CD4-positive, alpha-beta T cell treated with Interleukin-17A for 4 hours (primary cell): ENCODE measurements around the gene ROBO4.

Experiments used
- DNase-seq: peaks from one replicate; pipeline ENCODE4 v3.0.0-alpha.2; 2020; ENCODE audit warnings: mixed read lengths

ROBO4 gene

GRCh38 chr11:124872280-124872679, 25.4 kb downstream of the ROBO4 start:
- no peak for DNase-seq

DNA sequence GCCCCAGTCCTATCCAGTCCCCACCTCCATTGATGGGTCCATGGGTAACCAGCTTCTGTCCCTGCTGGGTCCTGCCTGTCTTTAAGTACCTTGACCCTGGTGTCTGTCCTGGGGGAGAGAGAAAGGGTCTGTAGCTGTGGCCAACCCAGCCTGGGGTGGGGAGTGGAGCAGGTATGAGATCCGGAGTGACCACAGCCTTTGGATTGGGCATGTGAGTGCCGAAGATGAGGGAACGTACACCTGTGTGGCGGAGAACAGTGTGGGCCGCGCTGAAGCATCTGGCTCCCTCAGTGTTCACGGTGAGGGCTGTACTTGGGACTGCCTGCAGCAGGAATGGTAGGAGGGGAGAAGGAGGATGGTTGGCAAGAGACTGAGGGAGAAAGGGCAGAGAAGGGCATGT, 27.2 kb downstream of the ROBO4 start:
- no peak for DNase-seq

GRCh38 chr11:124869856-124870387, 27.7 kb downstream of the ROBO4 start:
- no peak for DNase-seq

- DNase-seq: no peak
Measured at GRCh38 chr11:124869331-124869730, 28.3 kb downstream of the ROBO4 start.

DNA sequence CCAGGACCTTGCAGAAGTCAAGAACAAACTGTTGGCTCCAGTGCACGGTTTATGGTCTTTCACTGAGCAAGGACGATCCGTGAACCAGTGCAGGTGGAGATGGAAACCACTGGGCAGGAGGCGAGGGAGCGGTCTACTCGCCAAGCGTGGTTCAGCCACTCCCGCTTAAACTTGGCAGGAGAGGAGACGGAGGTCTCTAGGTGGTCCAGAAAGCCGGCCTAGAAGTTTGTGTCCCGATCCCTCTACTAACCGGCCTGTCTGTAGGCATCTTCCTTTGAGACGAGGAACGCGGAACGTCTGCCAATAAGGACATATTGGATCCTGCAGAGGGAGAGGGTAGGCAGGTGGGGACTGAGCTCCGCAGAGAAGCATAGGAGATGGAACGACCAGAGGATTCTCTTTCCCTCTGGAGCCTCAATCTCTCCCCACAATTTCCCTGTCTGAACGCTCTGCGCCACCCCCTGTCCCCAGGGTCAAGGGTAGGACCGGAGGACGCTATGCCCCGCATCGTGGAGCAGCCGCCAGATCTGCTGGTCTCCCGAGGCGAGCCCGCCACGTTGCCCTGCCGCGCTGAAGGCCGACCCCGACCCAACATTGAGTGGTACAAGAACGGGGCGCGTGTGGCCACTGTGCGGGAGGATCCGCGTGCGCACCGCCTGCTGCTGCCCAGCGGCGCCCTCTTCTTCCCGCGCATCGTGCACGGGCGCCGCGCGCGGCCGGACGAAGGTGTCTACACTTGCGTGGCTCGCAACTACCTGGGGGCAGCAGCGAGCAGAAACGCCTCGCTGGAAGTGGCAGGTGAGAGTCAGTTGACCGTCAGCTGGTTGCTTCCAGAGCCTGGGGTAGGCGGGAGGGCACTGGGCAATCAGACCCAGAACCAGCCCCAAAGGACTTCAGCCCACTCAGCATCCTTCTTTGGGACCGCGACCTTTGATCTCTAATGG, 29.1 kb downstream of the ROBO4 start:
- DNase-seq: no peak

DNA sequence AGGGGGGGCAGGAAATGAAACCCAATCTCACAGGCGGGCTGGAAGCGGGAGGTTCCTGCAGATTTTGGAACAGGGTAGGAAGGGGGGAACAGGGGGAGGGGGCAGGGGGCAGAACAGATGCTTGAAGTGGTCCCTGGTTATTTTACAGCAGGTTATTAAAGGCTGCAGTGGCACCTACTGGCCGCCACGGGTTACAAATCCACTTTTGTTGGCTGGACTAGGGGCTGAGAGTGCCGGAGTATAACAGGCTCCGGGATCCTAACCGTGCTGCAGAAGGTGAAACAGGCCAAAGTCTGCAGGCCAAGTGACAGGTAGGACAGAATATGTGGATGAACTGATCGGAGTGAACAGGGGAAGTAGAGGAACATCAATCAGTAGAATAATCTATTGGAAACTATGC, 30.0 kb downstream of the ROBO4 start:
- DNase-seq: no peak

DNA sequence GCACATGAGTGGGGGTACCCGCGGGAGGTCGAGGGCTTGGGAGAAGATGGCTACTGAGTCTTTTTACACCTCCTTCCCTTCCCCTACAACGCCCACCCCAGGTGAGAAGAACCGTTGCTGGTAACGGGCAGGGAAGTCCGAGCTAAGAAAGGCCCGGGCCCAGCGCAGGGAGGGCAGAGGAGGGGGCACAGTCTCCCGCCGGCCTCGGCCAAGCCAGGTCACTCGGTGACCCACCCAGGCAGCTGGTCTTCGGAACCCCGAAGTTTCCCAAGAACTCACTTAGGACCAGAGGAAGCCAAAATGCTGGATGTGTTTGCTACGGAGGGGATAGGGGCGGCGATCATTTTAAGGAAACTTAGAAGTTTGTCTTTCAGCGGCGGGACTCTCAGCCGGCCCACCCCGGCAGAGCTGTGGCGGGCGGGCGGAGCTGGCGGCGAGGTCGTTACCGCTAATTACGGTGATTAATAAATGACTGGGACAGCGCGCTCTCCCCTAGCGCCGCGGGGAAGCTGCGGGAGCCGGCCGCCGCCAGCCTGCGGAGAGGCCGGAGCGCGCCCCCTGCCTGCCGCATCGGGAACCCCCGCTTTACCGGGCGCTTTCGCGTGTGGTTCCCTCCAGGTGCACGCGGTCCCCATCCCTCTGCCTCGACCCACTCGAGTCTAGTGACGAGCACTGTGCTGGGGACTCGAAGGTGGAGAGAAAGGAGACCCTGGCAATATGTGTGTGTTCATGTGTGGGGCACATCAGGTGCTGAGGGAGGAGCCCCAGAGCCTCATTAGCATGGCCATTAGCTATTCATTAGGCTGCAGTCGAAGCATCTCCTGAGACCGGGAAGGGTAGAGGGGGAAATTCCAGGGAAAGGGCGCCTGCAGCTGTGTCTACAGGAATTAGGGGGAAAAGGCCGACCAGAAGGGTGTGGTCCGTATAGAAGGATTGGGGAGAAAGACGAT, 31.5 kb downstream of the ROBO4 start:
- DNase-seq: peak; percentile 65

GRCh38 chr11:124865181-124865901, 32.3 kb downstream of the ROBO4 start, which contains the start of gene ROBO3:
Gene ROBO3, plus strand, starts transcription at chr11:124865432. Its CDS starts 146 bp downstream, at chr11:124865578.
- no peak for DNase-seq

DNA sequence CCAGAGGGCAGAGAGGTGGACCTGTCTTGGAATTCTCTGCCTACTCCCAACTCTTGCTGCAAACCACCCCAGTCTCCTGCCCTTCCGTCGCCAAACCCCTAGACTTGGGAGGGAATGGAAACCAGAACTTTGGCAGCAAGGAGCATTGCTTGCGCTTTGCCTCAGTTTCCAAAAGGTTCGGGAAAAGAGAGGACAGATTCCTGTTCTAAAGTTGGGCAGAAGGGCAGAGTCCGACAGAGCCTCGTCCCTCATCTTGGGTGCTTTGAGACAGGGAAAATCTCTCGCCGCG, 32.8 kb downstream of the ROBO4 start:
- no peak for DNase-seq

- DNase-seq: no peak
Measured at GRCh38 chr11:124864176-124864891, 33.3 kb downstream of the ROBO4 start.

- no peak for DNase-seq
Measured at GRCh38 chr11:124863826-124864165, 33.9 kb downstream of the ROBO4 start.

GRCh38 chr11:124863137-124863825, 34.4 kb downstream of the ROBO4 start:
- no peak for DNase-seq

- DNase-seq: no peak
Measured at GRCh38 chr11:124861670-124862069, 36.0 kb downstream of the ROBO4 start.

DNA sequence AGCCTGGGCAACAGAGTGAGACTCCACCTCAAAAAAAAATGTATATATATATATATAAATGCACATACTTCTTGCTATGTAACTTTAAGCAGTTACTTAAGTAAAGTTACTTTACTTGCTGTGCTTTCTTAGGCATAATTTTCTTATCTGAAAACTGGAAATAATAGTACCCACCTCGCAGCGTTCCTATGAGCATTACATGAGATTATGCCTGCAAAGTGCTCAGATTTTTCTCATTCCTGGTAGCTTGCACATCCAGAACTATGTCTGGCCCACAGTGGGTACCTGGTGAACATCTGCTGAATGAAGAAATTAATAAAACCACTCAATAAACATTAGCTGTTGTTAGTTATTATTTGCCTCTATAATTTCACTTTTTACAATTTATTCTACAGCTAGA, 38.5 kb downstream of the ROBO4 start:
- DNase-seq: no peak

DNA sequence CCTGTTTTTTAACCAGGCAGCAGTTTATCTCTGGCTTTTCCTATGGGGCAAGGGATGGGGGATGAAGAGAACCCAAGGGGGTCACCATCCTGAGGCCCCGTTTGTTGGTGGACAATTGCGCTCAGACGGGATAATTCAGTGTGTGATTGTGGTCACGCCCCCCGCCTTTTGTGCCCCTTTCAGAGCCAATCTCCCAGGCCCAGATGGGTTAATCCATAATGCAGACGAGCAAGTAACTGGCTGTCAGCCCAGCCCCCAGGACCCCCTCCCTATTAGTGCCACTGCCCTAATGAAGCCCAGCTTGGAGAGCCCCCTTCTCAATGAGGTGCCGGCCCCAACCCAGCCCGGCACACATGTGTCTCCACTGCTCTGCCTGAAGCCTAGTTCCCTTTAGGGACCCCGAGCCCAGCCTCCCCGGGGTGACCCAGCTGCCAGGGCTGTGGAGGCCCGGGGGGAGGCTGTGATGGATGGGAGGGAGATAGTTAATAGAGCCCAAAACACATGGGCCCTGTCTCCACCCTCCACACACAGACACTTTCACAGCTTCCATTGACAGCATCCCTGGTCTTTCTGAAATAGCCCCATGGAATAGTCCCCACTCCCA, 51.5 kb downstream of the ROBO4 start:
- DNase-seq: no peak

DNA sequence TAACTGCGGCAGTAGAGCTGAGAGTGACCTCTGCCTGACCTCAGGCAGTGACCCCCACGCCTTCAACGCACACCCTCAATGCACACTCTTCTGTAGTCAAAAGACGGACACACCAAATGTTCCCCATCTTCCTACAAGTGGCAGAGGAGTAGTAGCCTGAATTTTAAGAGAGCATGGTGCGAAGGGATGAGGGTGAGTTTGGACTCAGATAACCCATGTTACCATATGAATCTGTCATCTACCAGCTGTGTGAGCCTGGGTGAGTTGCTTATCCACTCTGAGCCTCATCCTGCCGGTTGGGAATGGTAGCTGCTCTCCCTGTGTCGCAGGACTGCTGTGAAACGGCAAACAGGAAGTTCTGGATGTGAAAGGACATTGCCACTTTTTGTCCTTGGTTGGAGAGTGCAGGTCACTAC, 53.0 kb downstream of the ROBO4 start:
- no peak for DNase-seq

DNA sequence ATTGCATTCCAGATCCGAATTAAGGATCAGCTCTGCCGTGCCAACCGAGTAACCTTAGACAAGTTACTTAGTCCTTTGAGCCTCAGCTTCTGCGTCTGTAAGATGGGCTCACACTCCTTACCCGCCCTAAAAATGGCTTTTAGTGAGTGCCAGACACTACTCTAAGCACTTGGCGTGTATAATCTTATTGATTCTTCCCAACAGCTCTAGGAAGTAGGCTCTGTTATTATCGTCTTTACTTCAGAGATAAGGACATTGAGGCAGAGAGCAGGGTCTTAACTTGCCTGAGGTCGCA, 54.1 kb downstream of the ROBO4 start:
- no peak for DNase-seq

DNA sequence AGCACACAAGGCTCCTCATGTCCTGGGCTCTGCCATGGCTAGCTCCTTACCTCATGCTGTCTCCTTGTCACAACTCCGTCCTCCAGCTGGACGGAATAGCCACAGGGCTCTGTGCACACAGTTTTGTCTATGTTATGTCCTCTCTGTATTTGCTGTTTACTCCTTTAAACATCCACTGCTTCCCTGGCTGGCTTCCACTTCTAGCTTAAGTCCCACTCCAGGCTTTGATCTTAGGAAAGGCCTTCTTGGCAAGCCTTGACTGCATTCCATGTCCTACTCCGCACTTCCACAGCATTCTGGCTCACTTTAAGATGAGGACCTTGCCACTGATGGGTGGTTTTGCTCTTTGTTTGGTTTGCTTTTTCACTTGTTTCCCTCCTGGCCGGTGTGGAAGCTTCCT, 55.4 kb downstream of the ROBO4 start:
- DNase-seq: no peak

GRCh38 chr11:124841840-124842239, 55.8 kb downstream of the ROBO4 start:
- DNase-seq: no peak

DNA sequence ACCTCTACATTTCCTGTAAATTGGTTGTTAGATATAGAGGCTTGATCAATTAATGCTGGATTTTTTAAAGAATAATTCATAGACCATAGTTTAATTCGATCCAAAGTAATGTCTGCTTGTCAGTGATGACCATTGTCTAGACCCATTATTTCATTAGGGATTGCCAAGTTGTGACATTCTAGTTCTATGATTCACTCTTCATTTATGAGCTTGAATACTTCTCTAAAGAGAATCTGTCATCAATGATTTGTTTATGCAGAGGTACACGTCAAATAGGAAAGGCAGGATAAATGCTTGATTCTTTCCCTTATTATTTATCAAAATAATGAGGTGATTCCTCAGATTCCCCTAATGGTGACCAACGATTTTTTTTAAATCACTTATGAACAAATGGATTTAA, 56.5 kb downstream of the ROBO4 start:
- no peak for DNase-seq

GRCh38 chr11:124840666-124841065, 57.0 kb downstream of the ROBO4 start:
- DNase-seq: no peak
